Activated naive CD8-positive, alpha-beta T cell (primary cell): ENCODE data around the gene SHROOM4.
A peak's percentile ranks its signal among the peaks of the same experiment; 100 is the strongest.

Source experiments
- H3K27ac Mint-ChIP-seq: one replicate; pipeline ENCODE4 v1.8.0; 2021; ENCODE audit warnings: mixed read lengths
- H3K27me3 Mint-ChIP-seq: one replicate; pipeline ENCODE4 v1.8.0; 2021; ENCODE audit warnings: mixed read lengths
- H3K36me3 Mint-ChIP-seq: one replicate; pipeline ENCODE4 v1.8.0; 2021; ENCODE audit warnings: mixed read lengths
- H3K4me1 Mint-ChIP-seq: one replicate; pipeline ENCODE4 v1.8.0; 2021; ENCODE audit warnings: low read depth, mixed read lengths
- H3K4me3 Mint-ChIP-seq: one replicate; pipeline ENCODE4 v1.8.0; 2021; ENCODE audit warnings: mild to moderate bottlenecking, mixed read lengths
- H3K9me3 Mint-ChIP-seq: one replicate; pipeline ENCODE4 v1.8.0; 2021; ENCODE audit warnings: low read depth, mixed read lengths

SHROOM4 gene

DNA sequence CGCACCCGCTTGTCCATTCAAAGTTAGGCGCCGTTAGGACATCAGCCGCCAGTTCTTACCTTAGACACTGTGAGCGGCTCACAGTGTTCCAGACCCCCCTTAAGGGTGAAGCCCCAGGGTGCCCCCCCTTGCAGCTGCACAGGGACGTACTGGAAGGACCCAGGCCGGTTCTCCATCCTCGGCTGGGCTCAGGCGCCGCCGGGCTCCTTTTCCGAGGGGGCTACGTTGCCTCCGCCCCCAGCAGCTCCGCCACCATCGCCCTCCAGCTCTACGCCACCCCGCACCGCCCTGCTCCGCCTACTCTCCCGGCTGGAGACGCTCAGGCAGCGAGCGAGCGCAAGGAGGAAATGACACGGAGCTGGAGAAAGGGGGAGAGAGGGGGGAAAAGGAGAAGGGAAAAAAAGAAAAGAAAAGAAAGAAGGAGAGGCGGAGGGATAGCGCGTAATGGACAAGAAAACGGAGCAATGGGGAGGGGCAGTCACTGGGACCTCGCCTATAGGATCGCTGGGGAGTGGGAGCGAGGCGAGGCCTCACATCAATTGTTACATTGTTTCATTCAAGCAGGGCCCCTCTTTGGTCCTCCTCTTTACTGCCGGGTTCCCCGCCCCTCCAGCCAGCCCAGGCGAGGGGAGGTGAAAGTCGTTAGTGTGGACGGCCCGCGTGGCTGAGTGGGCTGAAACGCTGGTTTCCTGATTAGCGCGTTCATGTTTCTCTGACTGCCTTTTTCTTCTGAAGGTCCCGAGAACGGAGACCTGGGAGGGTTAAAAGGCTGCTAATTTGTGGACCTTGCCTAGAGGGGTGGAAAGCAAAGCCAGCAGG is at the start of gene SHROOM4:
Gene SHROOM4, minus strand, starts transcription at position 352 of the 819 bp plus-strand sequence. Its CDS starts 176 bp downstream, at position 176.
- Mint-ChIP-seq H3K27me3 (peaks cover 20% of the 10 kb centered on the region), H3K36me3 (no peaks in the 10 kb centered on the region), H3K4me1 (peaks cover 4% of the 10 kb centered on the region), H3K27ac (no peak within 1 kb of the TSS), H3K9me3 (no peaks in the 10 kb centered on the region), H3K4me3 (peak within 1 kb of the TSS; percentile 51)

DNA sequence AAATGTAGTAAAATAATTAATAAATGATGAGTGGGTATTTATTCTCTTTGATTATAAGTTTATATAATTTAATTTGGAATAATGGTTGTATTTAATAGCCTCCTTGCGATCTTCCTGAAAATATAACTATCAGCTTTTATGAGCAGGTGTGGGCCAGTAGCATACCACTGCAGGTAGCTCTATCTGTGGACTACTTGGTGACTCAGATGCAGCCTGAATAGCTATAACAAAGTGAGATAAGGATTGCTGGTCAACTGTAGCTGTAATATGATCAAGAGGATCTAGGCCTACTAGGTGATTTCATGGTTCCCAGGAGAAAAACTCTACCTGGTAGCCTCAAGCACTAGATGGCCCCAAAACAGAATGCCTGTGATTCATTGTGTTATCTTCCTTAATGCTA is 49.5 kb upstream of the SHROOM4 start:
- no peaks in the 10 kb centered on the region for H3K9me3 Mint-ChIP-seq
- no peaks in the 10 kb centered on the region for H3K4me1 Mint-ChIP-seq
- peaks cover 5% of the 10 kb centered on the region for H3K27me3 Mint-ChIP-seq
- no peak overlapping the region for H3K4me3 Mint-ChIP-seq
- no peak overlapping the region for H3K27ac Mint-ChIP-seq
- no peaks in the 10 kb centered on the region for H3K36me3 Mint-ChIP-seq

DNA sequence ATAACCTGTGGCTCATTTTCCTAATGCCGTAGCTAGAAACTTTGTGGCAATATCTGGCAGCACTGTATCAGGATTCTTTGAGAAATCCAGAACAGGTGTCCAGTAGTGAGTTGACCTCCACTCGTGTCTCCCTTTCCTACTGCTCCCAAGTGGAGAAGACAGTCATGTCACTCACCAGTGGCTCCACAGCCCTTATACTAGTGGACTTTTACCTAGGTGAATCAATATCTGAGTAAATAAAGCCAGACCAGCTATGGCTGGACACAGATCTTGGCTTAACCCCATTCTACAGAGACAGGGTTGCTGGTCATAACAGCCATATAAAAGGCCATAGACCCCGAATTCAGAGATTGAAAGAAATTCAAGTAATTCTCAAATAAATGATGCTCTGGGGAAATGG is 46.5 kb upstream of the SHROOM4 start:
- Mint-ChIP-seq H3K4me3 (no peak overlapping the region), H3K27ac (no peak overlapping the region), H3K36me3 (no peaks in the 10 kb centered on the region), H3K27me3 (peaks cover 5% of the 10 kb centered on the region), H3K9me3 (no peaks in the 10 kb centered on the region), H3K4me1 (no peaks in the 10 kb centered on the region)

DNA sequence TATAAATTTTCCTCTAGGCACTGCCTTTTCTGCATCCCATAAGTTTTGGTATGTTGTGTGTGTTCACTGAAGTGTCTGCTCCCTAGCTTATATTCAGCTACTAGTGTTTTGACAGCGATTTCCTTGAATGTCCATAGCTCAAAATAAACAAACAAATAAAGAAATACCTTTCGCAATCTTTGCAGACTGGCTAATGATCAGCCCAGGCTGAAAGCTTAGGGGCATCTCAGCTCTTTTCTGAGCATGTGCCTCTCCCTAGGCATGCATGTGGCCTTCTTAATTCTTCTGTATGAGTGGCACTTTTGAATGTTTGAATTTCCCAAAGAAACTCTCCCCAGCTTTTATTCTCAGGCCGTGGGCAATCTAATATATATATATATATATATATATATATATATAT is 44.6 kb upstream of the SHROOM4 start:
- no peaks in the 10 kb centered on the region for H3K36me3 Mint-ChIP-seq
- H3K4me3 Mint-ChIP-seq = no peak overlapping the region
- H3K27me3 Mint-ChIP-seq = peaks cover 2% of the 10 kb centered on the region
- H3K4me1 Mint-ChIP-seq = no peaks in the 10 kb centered on the region
- H3K27ac Mint-ChIP-seq = no peak overlapping the region
- H3K9me3 Mint-ChIP-seq = no peaks in the 10 kb centered on the region

- H3K36me3 Mint-ChIP-seq = no peaks in the 10 kb centered on the region
- H3K4me1 Mint-ChIP-seq = no peaks in the 10 kb centered on the region
- peaks cover 2% of the 10 kb centered on the region for H3K27me3 Mint-ChIP-seq
- no peak overlapping the region for H3K27ac Mint-ChIP-seq
- no peak overlapping the region for H3K4me3 Mint-ChIP-seq
- no peaks in the 10 kb centered on the region for H3K9me3 Mint-ChIP-seq
These were observed 39.4 kb upstream of the SHROOM4 start for GRCh38 chrX:50853399-50853798.

GRCh38 chrX:50852524-50852923 is 38.5 kb upstream of the SHROOM4 start:
- H3K36me3 Mint-ChIP-seq = no peaks in the 10 kb centered on the region
- no peak overlapping the region for H3K4me3 Mint-ChIP-seq
- H3K9me3 Mint-ChIP-seq = no peaks in the 10 kb centered on the region

GRCh38 chrX:50842221-50842620 is 28.2 kb upstream of the SHROOM4 start:
- H3K36me3 Mint-ChIP-seq = no peaks in the 10 kb centered on the region
- H3K27me3 Mint-ChIP-seq = no peaks in the 10 kb centered on the region
- H3K4me3 Mint-ChIP-seq = no peak overlapping the region
- H3K4me1 Mint-ChIP-seq = no peaks in the 10 kb centered on the region
- no peaks in the 10 kb centered on the region for H3K9me3 Mint-ChIP-seq
- H3K27ac Mint-ChIP-seq = no peak overlapping the region

More at GRCh38 chrX:50852524-50852923, 38.5 kb upstream of the SHROOM4 start:
- Mint-ChIP-seq H3K27me3 (no peaks in the 10 kb centered on the region), H3K27ac (no peak overlapping the region), H3K4me1 (no peaks in the 10 kb centered on the region)

DNA sequence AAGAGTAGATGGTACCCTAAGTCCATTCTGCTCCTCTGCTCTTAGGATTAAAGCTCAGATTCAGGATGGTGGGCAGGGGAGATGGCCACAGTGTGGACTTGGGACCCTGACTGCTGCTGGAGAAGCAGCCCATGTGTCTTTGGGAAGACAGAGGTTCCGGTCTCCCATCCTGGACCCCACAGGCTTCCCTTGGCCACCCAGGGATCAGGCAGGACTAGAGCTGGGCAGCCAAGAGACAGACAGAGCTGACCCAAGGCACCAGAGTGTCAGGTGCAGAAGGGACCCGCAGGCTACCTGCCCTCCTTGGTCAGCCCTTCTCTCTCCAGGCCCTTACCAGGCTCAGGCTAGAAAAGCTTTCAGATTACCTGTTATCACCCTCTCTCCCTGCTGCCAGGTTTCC is 25.7 kb upstream of the SHROOM4 start:
- no peaks in the 10 kb centered on the region for H3K9me3 Mint-ChIP-seq
- no peaks in the 10 kb centered on the region for H3K27me3 Mint-ChIP-seq
- H3K4me1 Mint-ChIP-seq = no peaks in the 10 kb centered on the region
- H3K4me3 Mint-ChIP-seq = no peak overlapping the region
- no peaks in the 10 kb centered on the region for H3K36me3 Mint-ChIP-seq
- H3K27ac Mint-ChIP-seq = no peak overlapping the region

GRCh38 chrX:50838820-50839600 is 25.0 kb upstream of the SHROOM4 start:
- H3K27me3 Mint-ChIP-seq = no peaks in the 10 kb centered on the region
- no peaks in the 10 kb centered on the region for H3K9me3 Mint-ChIP-seq
- H3K36me3 Mint-ChIP-seq = no peaks in the 10 kb centered on the region
- H3K4me3 Mint-ChIP-seq = no peak overlapping the region
- H3K27ac Mint-ChIP-seq = no peak overlapping the region
- H3K4me1 Mint-ChIP-seq = no peaks in the 10 kb centered on the region

- Mint-ChIP-seq H3K4me1 (no peaks in the 10 kb centered on the region), H3K9me3 (no peaks in the 10 kb centered on the region), H3K27me3 (peaks cover 2% of the 10 kb centered on the region), H3K4me3 (no peak overlapping the region), H3K36me3 (no peaks in the 10 kb centered on the region), H3K27ac (no peak overlapping the region)
These were observed 14.0 kb upstream of the SHROOM4 start for GRCh38 chrX:50827996-50828395.

DNA sequence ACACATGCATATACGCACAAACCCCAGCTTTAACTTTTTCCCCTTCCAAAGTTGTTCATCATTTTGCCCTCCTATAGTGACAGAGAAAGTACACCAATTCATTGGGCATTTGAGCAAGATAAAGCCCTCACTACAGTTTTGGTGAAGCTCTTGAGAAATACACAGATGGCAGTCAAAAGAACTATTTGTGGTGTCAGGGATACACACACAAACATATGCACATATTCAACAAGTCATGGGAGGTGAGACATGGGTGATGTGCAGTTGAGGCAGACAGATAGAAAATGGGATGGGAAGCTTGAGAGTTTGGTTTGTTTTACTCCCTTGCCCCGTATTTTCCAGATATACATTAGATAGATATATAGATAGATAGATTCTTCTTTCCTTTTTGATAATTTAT is 11.8 kb upstream of the SHROOM4 start:
- peaks cover 2% of the 10 kb centered on the region for H3K27me3 Mint-ChIP-seq
- no peaks in the 10 kb centered on the region for H3K9me3 Mint-ChIP-seq
- H3K36me3 Mint-ChIP-seq = no peaks in the 10 kb centered on the region
- no peaks in the 10 kb centered on the region for H3K4me1 Mint-ChIP-seq
- H3K27ac Mint-ChIP-seq = no peak overlapping the region
- H3K4me3 Mint-ChIP-seq = no peak overlapping the region

DNA sequence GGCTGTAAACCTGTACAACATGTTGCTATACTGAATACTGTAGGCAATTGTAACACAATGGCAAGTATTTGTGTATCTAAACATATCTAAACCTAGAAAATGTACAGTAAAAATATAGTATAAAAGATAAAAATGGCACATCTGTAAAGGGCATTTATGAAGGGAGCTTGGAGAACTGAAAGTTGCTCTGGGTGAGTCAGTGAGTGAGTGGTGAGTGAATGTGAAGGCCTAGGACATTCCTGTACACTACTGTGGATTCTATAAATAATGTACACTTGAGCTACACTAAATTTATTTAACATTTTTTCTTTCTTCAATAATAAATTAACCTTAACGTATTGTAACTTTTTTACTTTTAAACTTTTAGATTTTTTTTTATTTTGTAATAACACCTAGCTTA is 5.0 kb upstream of the SHROOM4 start:
- no peak overlapping the region for H3K4me3 Mint-ChIP-seq
- H3K27me3 Mint-ChIP-seq = peaks cover 8% of the 10 kb centered on the region
- H3K36me3 Mint-ChIP-seq = no peaks in the 10 kb centered on the region

GRCh38 chrX:50815120-50815519 is 1.1 kb upstream of the SHROOM4 start:
- H3K36me3 Mint-ChIP-seq = no peaks in the 10 kb centered on the region
- peaks cover 4% of the 10 kb centered on the region for H3K4me1 Mint-ChIP-seq
- no peak overlapping the region for H3K27ac Mint-ChIP-seq
- H3K9me3 Mint-ChIP-seq = no peaks in the 10 kb centered on the region
- peaks cover 19% of the 10 kb centered on the region for H3K27me3 Mint-ChIP-seq
- H3K4me3 Mint-ChIP-seq = peak overlapping the region; percentile 20

More for the DNA sequence above, 5.0 kb upstream of the SHROOM4 start:
- Mint-ChIP-seq H3K9me3 (no peaks in the 10 kb centered on the region), H3K27ac (no peak overlapping the region), H3K4me1 (peaks cover 4% of the 10 kb centered on the region)

GRCh38 chrX:50814701-50815100 is 707 bp upstream of the SHROOM4 start:
- peak overlapping the region; percentile 51 for H3K4me3 Mint-ChIP-seq
- H3K9me3 Mint-ChIP-seq = no peaks in the 10 kb centered on the region
- no peak overlapping the region for H3K27ac Mint-ChIP-seq
- no peaks in the 10 kb centered on the region for H3K36me3 Mint-ChIP-seq
- H3K27me3 Mint-ChIP-seq = peaks cover 19% of the 10 kb centered on the region
- peaks cover 4% of the 10 kb centered on the region for H3K4me1 Mint-ChIP-seq

GRCh38 chrX:50812995-50813842 is 775 bp downstream of the SHROOM4 start:
- no peak overlapping the region for H3K27ac Mint-ChIP-seq
- H3K4me3 Mint-ChIP-seq = peak overlapping the region; percentile 49
- peaks cover 4% of the 10 kb centered on the region for H3K4me1 Mint-ChIP-seq
- no peaks in the 10 kb centered on the region for H3K36me3 Mint-ChIP-seq
- H3K9me3 Mint-ChIP-seq = no peaks in the 10 kb centered on the region
- H3K27me3 Mint-ChIP-seq = peaks cover 20% of the 10 kb centered on the region
